DMS 273 treated with DMSO at 0.1 percent for 48 hours (cell line): ENCODE results near the gene TNRC6A.
"Not testable (repeated sequence)": the region's sequence is repeated elsewhere in the genome, so short reads cannot be mapped to it uniquely, and the experiment has no call there.

Experiments
- DNase-seq: peaks from one replicate; lab custom pipeline; 2025; lab: John Stamatoyannopoulos, UW

The TNRC6A gene

DNA sequence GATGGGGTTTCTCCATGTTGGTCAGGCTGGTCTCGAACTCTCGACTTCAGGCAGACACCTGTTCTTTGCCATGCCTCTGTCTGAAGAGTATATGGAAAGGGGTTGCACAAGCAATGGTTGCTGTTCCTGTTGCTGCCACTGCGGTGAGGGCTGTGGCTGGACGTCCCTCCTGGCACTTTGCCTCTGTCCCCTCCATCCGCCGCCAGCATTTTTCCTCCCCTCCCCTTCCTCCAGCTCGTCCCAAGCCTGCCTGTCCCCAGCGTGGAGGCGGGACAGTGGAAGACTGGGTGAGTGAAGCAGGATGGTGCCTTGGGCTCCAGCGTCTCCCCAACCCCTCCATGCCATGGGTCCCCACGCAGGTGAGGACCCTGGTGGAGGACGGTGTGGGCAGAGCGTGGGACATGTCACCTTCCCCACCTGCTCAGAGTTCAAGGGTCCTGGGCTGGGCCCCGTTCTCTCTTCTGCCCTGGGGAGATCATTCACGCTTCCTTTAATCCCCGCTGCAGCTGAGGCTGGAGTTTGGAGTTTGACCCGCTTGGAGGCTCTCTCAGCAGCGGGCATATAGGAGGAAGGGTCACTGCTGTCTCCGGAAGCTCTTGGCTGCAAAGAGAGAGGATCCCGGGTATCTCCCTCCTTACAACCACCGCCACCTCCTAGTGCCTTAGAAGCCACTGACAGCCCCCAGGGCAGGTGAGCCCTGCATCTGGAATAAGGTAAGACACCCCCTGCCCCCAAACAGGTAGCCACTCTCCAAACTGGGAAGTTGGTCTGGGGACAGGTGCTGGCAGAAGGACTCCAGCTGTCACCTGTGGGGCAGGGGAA is 116.5 kb downstream of the TNRC6A start, which contains the start of gene SLC5A11:
SLC5A11 (plus strand) TSS at position 238 of the 822 bp plus-strand sequence. CDS start 12,681 bp downstream, outside the sequence.
- DNase-seq = no peak

DNA sequence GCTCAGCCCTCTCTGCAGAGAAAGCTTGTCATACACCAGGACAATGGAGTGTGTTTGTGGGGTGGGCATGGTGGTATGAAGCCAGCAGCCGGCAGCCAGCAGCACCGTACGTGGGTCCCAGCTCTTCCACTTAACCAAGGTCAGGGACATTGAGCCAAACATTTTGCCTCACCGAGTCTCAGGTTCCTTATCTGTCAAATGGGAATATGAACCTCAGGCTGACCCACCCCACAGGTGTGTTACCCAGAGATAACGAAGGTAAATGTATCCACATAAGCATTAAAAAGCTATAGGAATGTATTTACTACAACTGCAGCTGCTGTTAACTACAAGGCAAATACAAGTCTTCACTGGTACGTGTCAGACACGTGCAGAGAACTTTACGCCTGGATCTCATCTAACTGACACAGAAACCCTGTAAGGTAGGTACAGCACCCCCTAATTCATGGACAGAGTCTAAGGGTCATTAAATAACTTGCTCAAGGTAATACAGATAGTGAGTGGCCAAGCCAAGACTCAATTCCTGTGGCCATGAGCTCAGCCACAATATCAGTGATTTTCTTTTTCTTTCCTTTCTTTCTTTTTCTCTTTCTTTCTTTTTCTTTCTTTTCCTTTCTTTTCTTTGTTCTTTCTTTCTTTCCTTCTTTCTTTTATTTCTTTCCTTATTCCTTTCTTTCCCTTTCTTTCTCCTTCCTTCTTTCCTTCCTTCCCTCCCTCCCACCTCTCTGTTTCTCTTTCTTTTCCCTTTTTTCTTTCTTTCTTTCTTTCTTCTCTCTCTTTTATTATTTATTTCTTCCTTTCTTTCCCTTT is 117.3 kb downstream of the TNRC6A start:
- DNase-seq = no peak

DNA sequence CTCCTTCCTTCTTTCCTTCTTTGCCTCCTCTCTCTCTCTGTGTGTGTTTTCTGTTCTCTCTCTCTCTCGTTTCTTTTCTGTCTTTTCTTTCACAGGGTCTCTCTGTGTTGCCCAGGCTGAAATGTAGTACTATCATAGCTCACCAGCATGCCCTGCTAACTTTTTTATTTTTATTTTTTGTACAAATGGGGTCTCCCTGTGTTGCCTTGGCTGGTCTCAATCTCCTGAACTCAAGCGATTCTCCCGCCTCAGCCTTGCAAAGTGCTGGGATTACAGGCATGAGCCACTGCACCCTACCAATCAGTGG is 117.9 kb downstream of the TNRC6A start:
- DNase-seq = no peak

DNA sequence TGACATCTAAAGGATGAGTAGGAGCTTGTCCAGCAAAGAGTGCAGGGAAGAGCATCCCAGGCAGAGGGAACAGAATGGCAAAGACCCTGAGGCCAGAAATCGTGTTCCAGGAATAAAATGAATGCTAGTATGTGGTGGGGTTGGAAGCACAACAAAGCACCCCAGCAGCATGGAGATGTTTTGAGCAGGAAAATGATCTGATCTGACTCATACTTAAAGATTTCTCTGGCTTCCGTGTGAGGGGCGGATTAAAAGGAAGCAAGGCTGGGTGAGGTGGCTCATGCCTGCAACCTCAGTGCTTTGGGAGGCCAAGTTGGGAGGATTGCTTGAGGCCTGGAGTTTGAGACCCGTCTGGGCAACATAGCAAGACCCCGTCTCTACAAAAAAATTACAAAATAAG is 118.6 kb downstream of the TNRC6A start:
- DNase-seq = no peak

DNA sequence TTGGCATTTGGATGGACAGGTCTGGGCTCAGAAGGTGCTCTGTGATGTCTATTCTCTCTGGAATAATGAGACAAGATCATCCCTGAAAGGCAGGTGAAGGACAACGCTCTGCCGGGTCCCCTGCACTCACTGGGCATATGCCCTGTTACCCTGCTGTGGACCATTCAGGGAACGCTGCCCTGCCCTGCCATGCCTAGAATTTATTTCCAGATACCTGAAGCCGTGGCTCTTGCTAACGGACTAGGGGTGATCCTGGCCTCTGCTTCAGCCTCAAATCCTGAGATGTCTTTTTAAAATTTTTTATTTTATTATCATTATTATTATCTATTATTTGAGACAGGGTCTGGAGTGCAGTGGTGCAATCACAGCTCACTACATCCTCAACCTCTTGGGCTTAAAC is 120.2 kb downstream of the TNRC6A start:
- DNase-seq = no peak

DNA sequence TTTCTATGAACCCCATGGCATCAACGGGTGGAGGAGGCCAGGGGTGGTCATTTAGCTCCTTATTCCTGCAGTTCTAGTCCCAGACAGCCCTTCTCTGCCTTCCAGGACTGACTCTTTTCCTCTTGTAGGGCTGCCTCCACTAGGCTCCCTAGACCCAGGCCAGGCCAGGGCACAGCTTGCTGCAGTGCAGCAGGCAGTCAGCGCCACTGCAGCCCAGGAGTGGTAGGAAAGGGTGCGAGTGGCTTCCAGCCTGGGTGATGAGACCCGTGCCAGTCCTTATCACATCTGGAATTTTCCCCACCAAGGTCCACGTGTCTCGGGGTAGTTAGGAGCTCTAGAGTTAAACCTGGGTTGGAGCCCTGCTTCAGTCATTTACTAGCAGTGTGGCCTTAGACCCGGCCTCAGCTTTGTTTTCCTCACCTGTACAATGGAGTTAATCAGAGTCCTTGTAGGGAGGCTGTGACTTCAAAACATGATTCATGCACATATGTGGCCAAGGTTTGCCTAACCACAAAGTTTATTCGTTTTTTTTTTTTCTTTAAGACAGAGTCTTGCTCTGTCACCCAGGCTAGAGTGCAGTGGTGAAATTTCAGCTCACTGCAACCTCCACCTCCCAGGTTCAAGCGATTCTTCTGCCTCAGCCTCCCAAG is 121.0 kb downstream of the TNRC6A start:
- no peak for DNase-seq

DNA sequence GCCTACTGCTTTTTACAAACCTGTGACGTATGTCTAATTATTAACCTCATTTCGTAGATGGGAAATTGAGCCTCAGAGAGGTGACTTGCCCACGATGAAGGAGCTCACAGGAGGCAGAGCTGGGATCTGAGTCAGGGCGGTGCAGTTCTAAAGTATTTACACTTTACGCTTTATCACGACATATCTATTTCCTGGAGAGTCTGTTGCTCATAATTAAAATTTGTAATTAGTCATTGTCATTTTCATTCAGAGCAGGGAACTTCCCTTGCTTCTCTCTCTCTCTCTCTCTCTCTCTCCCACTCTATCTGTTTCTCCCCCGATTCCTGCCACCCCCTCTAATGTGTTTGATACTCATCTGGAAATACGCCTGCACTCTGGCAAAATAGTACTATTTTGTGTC is 122.2 kb downstream of the TNRC6A start:
- DNase-seq = no peak

DNA sequence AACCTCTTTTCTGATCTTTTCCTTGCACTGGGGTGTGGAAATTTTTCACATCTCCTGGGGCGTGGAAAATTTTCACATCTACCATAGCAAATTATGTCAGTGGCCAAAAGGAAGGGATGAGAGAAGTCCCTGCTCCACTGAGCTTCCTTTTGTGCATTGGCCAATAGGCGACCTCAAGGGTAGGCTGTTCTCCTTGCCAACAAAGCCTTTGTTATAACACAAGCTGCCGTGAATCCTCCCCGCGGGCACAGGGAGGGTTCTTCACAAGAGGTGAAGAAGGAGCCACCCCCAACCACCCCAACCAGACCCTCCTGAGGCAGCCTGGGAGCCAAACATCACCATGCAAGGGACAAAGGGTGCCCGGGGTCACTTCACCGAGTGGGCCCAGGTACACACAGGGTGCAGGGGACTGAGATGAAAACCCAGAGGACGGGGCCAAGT is 122.8 kb downstream of the TNRC6A start:
- DNase-seq = no peak

DNA sequence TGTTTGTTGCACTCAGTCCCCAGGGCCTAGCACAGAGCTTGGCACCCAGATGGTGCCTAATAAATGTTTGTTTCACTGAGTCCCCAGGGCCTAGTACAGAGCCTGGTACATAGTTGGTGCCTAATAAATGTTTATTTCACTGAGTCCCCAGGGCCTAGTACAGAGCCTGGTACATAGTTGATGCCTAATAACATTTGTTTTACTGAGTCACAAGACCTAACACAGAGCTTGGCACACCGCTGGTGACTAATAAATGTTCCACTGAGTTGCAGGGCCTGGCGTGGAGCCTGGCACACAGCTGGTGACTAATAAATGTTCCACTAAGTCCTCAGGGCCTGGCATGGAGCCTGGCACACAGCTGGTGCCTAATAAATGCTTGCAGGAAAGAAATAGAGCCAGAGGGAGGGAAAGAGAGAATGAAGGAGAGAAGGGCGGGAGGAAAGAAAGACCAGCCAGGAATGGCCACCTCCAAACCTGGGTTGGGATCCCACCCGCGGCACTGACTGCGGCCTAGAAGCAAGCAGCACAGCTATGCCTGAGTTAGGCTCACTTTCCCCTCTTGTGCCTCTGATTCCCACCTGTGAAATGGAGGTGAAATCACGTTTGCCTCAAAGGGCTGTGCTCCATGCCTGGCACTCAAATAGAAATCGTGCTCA is 123.8 kb downstream of the TNRC6A start:
- no peak for DNase-seq

DNA sequence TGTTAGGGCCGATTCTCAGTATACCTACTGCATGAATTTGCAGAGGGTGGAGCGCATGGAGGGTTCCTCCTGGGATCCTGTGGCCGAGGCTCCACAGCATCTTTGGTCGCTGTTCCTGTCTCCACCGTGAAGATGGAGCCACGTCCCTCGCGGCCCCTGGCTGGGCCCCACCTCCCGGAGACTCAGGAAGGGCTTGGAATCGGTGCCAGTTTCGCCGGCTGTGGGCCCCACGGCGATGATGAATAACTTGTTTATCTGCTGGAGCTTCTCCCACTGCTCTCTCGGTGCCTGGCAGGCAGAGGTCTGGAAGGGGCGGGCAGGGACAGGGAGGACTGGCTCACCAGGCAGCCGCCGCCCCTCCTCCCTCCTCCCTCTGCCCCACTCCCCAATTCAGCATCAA is 124.4 kb downstream of the TNRC6A start:
- no peak for DNase-seq

DNA sequence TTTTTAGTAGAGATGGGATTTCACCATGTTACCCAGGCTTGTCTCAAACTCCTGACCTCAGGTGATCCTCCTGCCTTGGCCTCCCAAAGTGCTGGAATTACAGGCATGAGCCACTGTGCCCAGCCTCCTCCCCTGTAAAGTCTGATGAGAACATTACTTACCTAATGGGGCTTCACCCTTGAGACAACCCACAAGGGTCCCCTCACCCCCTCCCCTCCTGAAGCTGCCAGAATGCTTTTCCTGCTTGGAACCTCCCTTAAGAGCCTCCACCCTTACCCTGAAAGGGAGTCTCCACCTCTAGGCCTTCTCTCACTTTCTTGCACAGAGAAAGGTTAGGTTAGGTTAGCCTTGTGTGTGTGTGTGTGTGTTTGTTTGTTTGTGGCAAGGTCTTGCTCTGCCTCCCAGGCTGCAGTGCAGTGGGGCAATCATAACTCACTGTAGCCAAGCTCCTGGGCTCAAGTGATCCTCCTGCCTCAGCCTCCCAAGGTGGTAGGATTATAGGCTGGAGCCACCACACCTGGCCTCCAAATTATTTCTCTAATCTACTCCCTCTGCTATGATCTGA is 125.2 kb downstream of the TNRC6A start:
- DNase-seq = no peak

DNA sequence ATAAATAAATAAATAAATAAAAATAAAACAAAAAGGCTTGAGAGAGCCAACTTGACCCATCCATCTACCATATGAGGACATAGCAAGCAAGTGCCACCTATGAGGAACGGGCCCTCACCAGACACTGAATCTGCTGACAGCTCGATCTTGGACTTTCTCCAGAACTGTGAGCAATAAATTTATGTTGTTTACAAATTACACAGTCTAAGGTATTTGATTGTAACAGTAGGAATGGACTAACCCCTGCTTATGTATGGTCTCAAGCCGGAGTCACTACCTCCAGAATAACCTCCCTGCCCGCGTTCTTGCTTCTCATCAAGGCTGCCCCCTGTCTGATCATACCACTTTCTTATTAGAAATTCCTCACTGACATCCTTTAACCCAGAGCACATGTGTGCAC is 126.2 kb downstream of the TNRC6A start:
- DNase-seq = no peak

DNA sequence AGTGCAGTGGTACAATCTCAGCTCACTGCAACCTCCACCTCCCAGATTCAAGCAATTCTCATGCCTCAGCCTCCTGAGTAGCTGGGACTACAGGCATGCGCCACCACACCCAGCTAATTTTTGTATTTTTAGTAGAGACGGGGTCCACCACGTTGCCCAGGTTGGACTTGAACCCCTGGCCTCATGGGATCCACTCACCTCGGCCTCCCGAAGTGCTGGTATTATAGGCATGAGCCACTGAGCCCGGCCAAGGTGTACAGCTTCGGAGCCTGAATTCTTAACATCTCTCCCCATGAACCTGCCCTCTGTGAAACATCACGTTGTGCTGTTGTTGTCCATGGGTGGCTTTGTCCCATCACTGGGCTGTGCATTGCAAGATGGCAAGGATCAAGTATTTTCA is 127.4 kb downstream of the TNRC6A start:
- DNase-seq = not testable (repeated sequence)

DNA sequence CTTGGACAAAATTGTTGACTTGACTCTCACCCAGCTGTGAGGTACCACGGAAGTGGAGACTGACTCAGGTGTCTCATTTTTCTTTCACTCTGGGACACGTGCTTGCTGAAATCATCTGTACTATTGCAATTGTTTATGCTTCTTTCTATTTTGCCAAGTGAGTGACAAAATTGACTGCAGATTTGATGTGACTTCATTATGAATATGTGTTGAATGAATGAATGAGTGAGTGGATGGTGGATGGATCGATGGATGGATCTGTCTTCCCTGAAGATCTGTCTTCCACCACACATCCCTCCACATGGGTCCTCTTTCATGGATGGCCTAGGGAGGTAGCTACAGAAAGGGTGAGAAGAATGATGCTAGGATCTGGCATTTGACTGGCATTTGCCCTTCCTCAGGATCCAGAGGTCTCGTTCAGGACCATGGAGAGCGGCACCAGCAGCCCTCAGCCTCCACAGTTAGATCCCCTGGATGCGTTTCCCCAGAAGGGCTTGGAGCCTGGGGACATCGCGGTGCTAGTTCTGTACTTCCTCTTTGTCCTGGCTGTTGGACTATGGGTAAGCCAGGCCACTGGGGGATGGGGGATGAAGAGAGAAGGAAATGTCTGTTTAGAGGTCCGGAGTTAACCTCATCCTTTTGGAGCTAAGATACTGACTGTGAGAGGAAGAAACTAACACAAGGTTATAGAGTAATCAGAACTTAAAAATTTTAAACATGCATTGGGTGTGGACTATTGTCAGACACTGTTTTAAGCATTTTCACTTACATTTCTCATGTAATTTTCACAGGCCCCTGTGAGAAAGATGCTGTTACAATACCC is 129.0 kb downstream of the TNRC6A start:
- DNase-seq = no peak

DNA sequence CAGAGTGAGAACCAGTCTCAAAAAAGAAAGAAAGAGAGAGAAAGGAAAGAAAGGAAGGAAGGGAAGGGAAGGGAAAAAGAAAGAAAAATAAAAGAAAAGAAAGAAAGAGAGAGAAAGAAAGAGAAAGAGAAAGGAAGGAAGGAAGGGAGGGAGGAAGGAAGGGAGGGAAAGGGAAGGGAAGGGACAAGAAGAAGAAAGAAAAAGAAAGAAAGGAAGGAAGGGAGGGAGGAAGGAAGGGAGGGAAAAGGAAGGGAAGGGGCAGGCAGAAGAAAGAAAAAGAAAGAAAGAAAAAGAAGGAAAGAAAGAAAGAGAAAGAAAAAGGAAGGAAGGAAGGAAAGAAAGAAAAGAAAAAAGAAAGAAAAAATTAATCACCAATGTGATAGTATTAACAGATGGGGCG is 132.0 kb downstream of the TNRC6A start:
- DNase-seq = no peak

DNA sequence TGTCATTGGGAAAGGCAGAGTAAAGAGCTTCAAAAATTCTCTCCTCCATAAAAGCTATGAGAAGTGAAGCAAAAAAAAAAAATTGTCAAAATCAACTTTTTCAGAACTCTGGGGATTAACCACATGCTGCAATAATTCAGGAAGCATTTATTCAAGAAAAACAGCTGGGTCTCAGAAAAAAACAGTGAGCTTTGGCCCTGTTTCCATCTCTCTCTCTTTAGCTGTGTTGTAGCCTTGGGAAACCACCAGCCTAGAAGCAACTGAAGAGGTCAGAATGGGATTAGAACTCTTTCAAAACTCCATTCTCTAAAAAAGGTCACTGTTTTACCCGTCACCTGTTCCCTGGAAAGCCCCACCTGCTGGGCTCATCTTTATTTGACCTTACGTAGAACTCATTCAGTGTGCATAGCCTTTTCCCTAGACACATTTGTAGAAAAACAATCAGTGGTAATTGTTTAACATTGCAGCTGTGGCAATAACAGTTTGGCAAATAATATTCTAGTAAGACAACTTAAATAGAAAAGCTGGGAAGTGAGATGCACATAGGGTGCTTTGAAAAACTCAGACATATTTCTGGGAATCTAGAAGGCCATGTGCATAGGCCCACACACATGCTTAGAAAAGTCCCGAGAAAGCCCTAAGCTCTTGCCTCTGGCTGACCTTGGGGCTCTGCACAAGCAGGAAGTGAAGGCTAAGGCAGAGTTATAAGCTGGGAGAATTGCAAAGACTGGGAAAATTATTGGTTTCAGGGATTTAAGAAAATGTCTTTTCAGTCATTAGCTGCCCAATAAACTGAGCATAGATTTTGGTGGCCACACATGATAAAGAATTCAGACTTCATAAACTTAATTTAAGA is 134.4 kb downstream of the TNRC6A start:
- DNase-seq = no peak

DNA sequence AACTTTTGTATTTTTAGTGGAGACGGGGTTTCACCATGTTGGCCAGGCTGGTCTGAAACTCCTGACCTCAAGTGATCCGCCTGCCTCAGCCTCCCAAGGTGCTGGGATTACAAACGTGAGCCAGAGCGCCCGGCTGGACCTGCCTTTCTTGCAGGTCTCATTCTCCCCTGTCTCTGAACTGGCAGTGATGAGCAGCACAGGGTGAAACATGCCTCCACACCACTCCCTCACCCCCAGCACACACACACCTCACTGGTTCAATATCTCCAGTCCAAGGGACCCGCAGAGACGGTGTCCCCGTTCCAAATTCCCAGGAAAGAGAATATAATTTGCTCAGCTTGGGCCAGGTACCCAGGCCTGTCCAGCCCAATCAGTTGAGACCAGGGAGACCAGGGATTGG is 139.6 kb downstream of the TNRC6A start:
- DNase-seq = no peak

DNA sequence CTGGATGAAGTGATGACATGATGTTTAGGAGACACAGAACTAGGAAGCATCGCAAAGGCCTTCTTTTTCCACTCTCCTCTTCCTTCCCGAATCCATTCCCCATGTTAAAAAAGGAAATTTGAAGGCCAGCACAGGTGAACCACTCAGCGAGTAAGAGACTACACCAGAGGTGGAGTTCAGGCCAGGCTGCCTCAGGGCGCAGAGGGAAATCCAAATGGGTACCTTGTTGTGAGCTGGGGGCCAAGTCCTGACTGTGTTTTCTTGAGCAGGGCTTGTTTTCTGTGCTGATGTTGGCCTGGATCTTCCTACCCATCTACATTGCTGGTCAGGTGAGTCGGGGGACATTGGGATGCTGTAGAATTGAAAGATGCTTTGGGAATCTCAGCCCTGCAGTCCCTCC is 142.4 kb downstream of the TNRC6A start:
- no peak for DNase-seq

DNA sequence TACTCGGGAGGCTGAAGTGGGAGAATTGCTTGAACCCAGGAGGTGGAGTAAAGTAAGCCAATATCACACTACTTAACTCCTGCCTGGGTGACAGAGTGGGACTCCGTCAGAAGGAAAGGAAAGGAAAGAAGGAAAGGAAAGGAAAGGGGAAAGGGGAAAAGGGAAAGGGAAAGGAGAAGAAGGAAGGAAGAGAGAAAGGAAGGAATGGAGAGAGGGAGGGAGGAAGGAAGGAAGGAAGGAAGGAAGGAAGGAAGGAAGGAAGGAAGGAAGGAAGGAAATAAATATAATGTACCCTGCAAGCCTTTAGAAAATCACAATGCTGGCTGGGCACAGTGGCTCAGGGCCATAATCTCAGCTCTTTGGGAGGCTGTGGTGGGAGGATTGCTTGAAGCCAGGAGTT is 143.6 kb downstream of the TNRC6A start:
- no peak for DNase-seq

DNA sequence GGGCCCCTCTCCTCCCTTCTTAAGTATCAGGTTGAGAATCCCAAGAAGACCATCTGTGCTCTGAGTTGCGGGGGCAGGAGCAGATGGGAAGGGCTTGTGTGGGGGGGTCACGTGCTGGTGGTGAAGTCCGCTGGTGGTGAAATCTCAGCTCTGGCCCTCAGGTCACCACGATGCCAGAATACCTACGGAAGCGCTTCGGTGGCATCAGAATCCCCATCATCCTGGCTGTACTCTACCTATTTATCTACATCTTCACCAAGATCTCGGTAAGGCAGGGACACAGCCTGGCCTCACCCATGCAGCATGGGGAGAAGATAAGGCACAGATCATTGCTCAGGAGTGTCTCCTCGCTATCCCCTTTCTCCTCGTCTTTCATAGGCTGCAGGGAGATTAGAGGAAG is 146.0 kb downstream of the TNRC6A start:
- peak; percentile 44 for DNase-seq
